ENCODE measurements around the gene COL7A1. TPM values are rescaled to one million over a fixed set of nuclear protein-coding genes. Genes with fewer than 3 reads are reported as not detected.
"Not testable (repeated sequence)": the region's sequence is repeated elsewhere in the genome, so short reads cannot be mapped to it uniquely, and the experiment has no call there.

Gene COL7A1
- total RNA-seq, 1 donor from 2014 or later = 1.9 TPM

GRCh38 chr3:48532271-48532976 is 62.7 kb downstream of the COL7A1 start:
- peaks cover 74% of the 10 kb centered on the region for H3K36me3 Mint-ChIP-seq (ENCODE audit: low read depth)
- H3K9me3 Mint-ChIP-seq = no peaks in the 10 kb centered on the region
- no peak for DNase-seq (ENCODE audit: low spot score)
- H3K4me3 Mint-ChIP-seq (ENCODE audit: low read depth) = no peak overlapping the region
- no peaks in the 10 kb centered on the region for H3K27me3 Mint-ChIP-seq (ENCODE audit: low read depth)
- intact Hi-C loops (cut with micrococcal nuclease) = no loop called here
- no peak overlapping the region for H3K27ac Mint-ChIP-seq
- no peaks in the 10 kb centered on the region for H3K4me1 Mint-ChIP-seq (ENCODE audit: low read depth)

- DNase-seq (ENCODE audit: low spot score); H3K27ac Mint-ChIP-seq; intact Hi-C loops (cut with micrococcal nuclease); H3K9me3 Mint-ChIP-seq; H3K4me1 Mint-ChIP-seq (ENCODE audit: low read depth); H3K27me3 Mint-ChIP-seq (ENCODE audit: low read depth); H3K4me3 Mint-ChIP-seq (ENCODE audit: low read depth): not testable (repeated sequence)
- peaks cover 74% of the 10 kb centered on the region for H3K36me3 Mint-ChIP-seq (ENCODE audit: low read depth)
These were observed 64.4 kb downstream of the COL7A1 start for GRCh38 chr3:48530701-48531100.

DNA sequence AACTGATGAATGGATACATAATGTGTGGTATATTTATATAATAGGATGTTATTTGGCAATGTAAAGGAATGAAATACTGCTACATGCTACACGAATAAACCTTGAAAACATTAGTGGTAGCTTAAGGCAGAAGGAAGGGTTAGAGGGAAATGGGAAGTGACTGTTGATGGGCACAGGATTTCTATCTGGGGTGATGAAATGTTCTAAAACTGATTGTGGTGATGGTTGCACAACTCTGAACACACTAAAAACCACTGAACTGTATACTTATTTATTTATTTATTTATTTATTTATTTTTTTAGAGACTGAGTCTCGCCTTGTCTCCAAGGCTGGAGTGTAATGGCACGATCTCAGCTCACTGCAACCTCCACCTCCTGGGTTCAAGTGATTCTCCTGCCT is 66.4 kb downstream of the COL7A1 start:
- intact Hi-C loops (cut with micrococcal nuclease) = no loop called here
- Mint-ChIP-seq H3K27ac (no peak overlapping the region), H3K36me3 (ENCODE audit: low read depth) (peaks cover 68% of the 10 kb centered on the region)

GRCh38 chr3:48528048-48528447 is 67.1 kb downstream of the COL7A1 start:
- no peaks in the 10 kb centered on the region for H3K9me3 Mint-ChIP-seq
- H3K27ac Mint-ChIP-seq = no peak overlapping the region
- DNase-seq (ENCODE audit: low spot score) = no peak
- intact Hi-C loops (cut with micrococcal nuclease) = no loop called here
- no peaks in the 10 kb centered on the region for H3K27me3 Mint-ChIP-seq (ENCODE audit: low read depth)
- H3K36me3 Mint-ChIP-seq (ENCODE audit: low read depth) = peaks cover 66% of the 10 kb centered on the region
- H3K4me3 Mint-ChIP-seq (ENCODE audit: low read depth) = no peak overlapping the region
- H3K4me1 Mint-ChIP-seq (ENCODE audit: low read depth) = no peaks in the 10 kb centered on the region

More for the DNA sequence above, 66.4 kb downstream of the COL7A1 start:
- H3K27me3 Mint-ChIP-seq (ENCODE audit: low read depth) = no peaks in the 10 kb centered on the region
- no peaks in the 10 kb centered on the region for H3K4me1 Mint-ChIP-seq (ENCODE audit: low read depth)
- no peak overlapping the region for H3K4me3 Mint-ChIP-seq (ENCODE audit: low read depth)
- no peak for DNase-seq (ENCODE audit: low spot score)
- H3K9me3 Mint-ChIP-seq = no peaks in the 10 kb centered on the region

DNA sequence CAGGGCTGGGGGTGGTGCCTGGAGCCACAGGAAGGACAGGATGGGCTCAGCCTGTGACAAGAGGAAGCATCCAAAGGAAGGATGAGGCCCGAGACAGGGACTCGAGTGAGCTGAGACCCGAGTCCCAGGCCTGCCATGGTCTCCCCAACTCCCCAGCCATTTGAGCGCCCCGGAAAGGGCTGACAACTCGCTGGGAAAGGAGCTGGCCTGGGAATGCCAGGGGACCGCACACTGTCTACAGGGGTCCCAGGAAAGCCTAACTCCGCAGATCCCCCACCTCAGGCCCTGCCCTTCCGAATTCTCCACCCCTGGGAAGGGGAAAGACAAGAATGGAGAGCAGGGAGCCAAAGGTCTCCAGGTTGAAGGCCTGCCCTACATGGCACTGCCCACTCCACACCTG is 70.2 kb downstream of the COL7A1 start:
- intact Hi-C loops (cut with micrococcal nuclease) = no loop called here
- Mint-ChIP-seq H3K27me3 (ENCODE audit: low read depth) (no peaks in the 10 kb centered on the region), H3K27ac (no peak overlapping the region), H3K9me3 (no peaks in the 10 kb centered on the region), H3K36me3 (ENCODE audit: low read depth) (peaks cover 58% of the 10 kb centered on the region), H3K4me3 (ENCODE audit: low read depth) (no peak overlapping the region), H3K4me1 (ENCODE audit: low read depth) (no peaks in the 10 kb centered on the region)
- no peak for DNase-seq (ENCODE audit: low spot score)

DNA sequence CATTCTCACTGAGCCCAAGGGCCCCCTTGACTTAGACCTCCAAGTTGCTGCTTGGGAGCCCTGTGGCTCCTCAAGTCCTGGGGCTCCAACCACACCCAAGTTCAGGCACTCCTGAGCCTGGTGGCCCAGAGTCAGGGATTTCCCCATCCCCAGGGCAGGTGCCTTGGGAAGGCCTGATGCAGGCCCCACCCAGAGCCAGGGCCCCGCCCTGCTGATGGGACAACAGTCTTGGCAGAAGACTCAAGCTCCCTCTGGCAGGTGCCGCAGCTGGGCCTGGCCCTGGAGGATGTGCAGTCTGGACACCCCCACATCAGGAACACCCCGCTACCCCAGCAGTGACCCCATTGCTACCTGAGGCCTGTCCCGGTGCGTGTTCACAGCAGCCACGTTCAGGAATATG is 73.5 kb downstream of the COL7A1 start:
- no peak overlapping the region for H3K27ac Mint-ChIP-seq
- H3K4me3 Mint-ChIP-seq (ENCODE audit: low read depth) = no peak overlapping the region
- no peaks in the 10 kb centered on the region for H3K27me3 Mint-ChIP-seq (ENCODE audit: low read depth)
- peaks cover 45% of the 10 kb centered on the region for H3K36me3 Mint-ChIP-seq (ENCODE audit: low read depth)
- intact Hi-C loops (cut with micrococcal nuclease) = no loop called here
- H3K9me3 Mint-ChIP-seq = no peaks in the 10 kb centered on the region
- DNase-seq (ENCODE audit: low spot score) = no peak
- peaks cover 21% of the 10 kb centered on the region for H3K4me1 Mint-ChIP-seq (ENCODE audit: low read depth)

- Mint-ChIP-seq H3K36me3 (ENCODE audit: low read depth) (peaks cover 31% of the 10 kb centered on the region), H3K4me3 (ENCODE audit: low read depth) (no peak overlapping the region), H3K27ac (no peak overlapping the region), H3K27me3 (ENCODE audit: low read depth) (no peaks in the 10 kb centered on the region), H3K4me1 (ENCODE audit: low read depth) (peaks cover 42% of the 10 kb centered on the region), H3K9me3 (no peaks in the 10 kb centered on the region)
- DNase-seq (ENCODE audit: low spot score) = no peak
- intact Hi-C loops (cut with micrococcal nuclease) = loop anchor here (5.0 kb wide), 1 partner anchor 38 kb away; the partner anchor contains the start of gene PFKFB4
These were observed 75.9 kb downstream of the COL7A1 start for GRCh38 chr3:48519277-48519643.

- Mint-ChIP-seq H3K4me3 (ENCODE audit: low read depth) (no peak overlapping the region), H3K27me3 (ENCODE audit: low read depth) (no peaks in the 10 kb centered on the region), H3K9me3 (no peaks in the 10 kb centered on the region), H3K4me1 (ENCODE audit: low read depth) (peaks cover 47% of the 10 kb centered on the region), H3K36me3 (ENCODE audit: low read depth) (peaks cover 26% of the 10 kb centered on the region), H3K27ac (peak overlapping the region; percentile 38)
- intact Hi-C loops (cut with micrococcal nuclease) = loop anchor here (5.0 kb wide), 1 partner anchor 39 kb away; the partner anchor contains the start of gene PFKFB4
- DNase-seq (ENCODE audit: low spot score) = no peak
These were observed 76.4 kb downstream of the COL7A1 start for GRCh38 chr3:48518638-48519276.

DNA sequence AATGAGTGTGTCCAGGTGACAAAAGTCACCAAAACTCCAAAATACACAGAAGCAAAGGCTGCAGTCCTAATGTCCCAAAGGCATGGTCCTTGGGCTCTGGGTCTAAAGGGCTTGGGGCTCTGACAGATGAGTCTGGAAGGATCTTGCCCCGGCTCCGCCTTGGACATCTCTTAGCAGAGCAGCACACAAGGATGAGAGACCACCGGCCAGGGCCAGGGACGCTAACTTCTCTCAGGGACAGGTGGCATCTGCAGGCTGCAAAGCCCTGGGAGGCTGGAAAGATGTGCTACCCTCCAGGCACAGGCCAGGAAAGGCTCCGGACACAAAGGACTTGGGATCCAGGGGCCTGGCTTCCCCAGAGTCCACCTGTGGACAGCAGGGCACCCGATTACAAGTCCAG is 77.1 kb downstream of the COL7A1 start:
- Mint-ChIP-seq H3K4me3 (ENCODE audit: low read depth) (no peak overlapping the region), H3K27me3 (ENCODE audit: low read depth) (no peaks in the 10 kb centered on the region), H3K27ac (no peak overlapping the region), H3K9me3 (no peaks in the 10 kb centered on the region), H3K4me1 (ENCODE audit: low read depth) (peaks cover 48% of the 10 kb centered on the region), H3K36me3 (ENCODE audit: low read depth) (peaks cover 22% of the 10 kb centered on the region)
- no peak for DNase-seq (ENCODE audit: low spot score)
- intact Hi-C loops (cut with micrococcal nuclease) = loop anchor here (5.0 kb wide), 1 partner anchor 39 kb away; the partner anchor contains the start of gene PFKFB4

GRCh38 chr3:48516571-48516970 is 78.6 kb downstream of the COL7A1 start:
- intact Hi-C loops (cut with micrococcal nuclease) = loop anchor here (5.0 kb wide), 1 partner anchor 41 kb away; the partner anchor contains the start of gene PFKFB4
- Mint-ChIP-seq H3K27ac (no peak overlapping the region), H3K27me3 (ENCODE audit: low read depth) (no peaks in the 10 kb centered on the region), H3K36me3 (ENCODE audit: low read depth) (peaks cover 24% of the 10 kb centered on the region), H3K4me3 (ENCODE audit: low read depth) (no peak overlapping the region), H3K4me1 (ENCODE audit: low read depth) (peaks cover 53% of the 10 kb centered on the region), H3K9me3 (no peaks in the 10 kb centered on the region)
- DNase-seq (ENCODE audit: low spot score) = no peak

DNA sequence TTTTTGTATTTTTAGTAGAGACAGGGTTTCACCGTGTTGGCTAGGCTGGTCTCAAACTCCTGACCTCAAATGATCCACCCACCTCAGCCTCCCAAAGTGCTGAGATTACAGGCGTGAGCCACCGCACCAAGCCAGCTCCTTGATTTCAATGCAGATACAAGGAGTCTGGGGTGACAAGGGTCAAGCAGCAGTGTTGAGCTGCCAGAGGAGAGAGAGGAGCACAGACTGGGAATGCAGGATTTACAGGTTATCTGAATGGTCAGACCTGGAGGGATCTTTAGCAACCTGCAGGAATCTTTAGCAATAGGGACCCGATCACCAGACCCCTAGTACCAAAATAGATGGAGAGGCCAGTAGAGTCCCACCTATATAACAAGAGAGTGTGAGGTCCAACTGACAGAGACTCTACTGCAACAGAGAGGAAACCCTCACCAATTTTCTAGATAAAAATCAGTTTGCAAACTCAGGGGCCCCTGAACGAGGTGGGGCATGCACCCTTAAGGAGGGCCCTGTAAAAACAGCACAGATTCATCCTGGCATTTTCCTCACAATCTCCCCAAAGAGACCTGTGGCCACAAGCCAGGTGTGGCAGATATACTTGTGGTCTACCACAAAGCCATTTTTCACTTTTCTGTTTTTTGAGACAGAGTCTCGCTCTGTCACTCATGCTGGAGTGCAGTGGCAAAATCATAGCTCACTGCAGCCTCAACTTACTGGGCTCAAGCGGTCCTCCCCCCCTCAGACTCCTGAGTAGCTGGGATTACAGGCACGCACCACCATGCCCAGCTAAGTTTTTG is 80.5 kb downstream of the COL7A1 start:
- Mint-ChIP-seq H3K9me3 (no peaks in the 10 kb centered on the region), H3K27me3 (ENCODE audit: low read depth) (no peaks in the 10 kb centered on the region), H3K4me1 (ENCODE audit: low read depth) (peaks cover 50% of the 10 kb centered on the region), H3K27ac (no peak overlapping the region), H3K36me3 (ENCODE audit: low read depth) (peaks cover 20% of the 10 kb centered on the region), H3K4me3 (ENCODE audit: low read depth) (no peak overlapping the region)
- DNase-seq (ENCODE audit: low spot score) = peak; percentile 65
- intact Hi-C loops (cut with micrococcal nuclease) = loop anchor here (5.0 kb wide), 1 partner anchor 43 kb away; the partner anchor contains the start of gene PFKFB4
